WTC11 (cell line): ENCODE measurements around the gene TIMM10. TPM values are rescaled to one million over a fixed set of nuclear protein-coding genes. Genes with fewer than 3 reads are reported as not detected.

ENCODE experiments used
- ATAC-seq: fragments of 200-7000 bp; cut with Tn5 transposase; 2 replicates; pipeline ENCODE4 v1.10.0; 2021; ENCODE audit warnings: mild to moderate bottlenecking, moderate library complexity
- CTCF ChIA-PET: fragments of 300-600 bp; sonication (Branson Sonifier 250); formaldehyde crosslinking; loops from one replicate; lab custom pipeline; 2021; ENCODE audit warnings: antibody characterized with exemption; lab: Charles Lee
- POLR2A ChIA-PET: fragments of 350-600 bp; sonication (Branson Sonifier 250); formaldehyde crosslinking; loops from one replicate; lab custom pipeline; 2021; ENCODE audit warnings: antibody characterized with exemption; lab: Charles Lee
- DNase-seq: peaks from one replicate; pipeline ENCODE4 v3.0.0; 2021; ENCODE audit warnings: low spot score
- H3K27ac Mint-ChIP-seq: 2 replicates; pipeline ENCODE4 v1.8.0; 2021; ENCODE audit warnings: mixed read lengths
- H3K27me3 Mint-ChIP-seq: 2 replicates; pipeline ENCODE4 v1.8.0; 2021; ENCODE audit warnings: low read depth, mild to moderate bottlenecking, moderate library complexity, mixed read lengths
- H3K36me3 Mint-ChIP-seq: 2 replicates; pipeline ENCODE4 v1.8.0; 2021; ENCODE audit warnings: mixed read lengths
- H3K4me1 Mint-ChIP-seq: 2 replicates; pipeline ENCODE4 v1.8.0; 2022; ENCODE audit warnings: mixed read lengths
- H3K4me3 Mint-ChIP-seq: 2 replicates; pipeline ENCODE4 v1.8.0; 2021; ENCODE audit warnings: mild to moderate bottlenecking, moderate library complexity, mixed read lengths
- H3K9me3 Mint-ChIP-seq: 2 replicates; pipeline ENCODE4 v1.8.0; 2021; ENCODE audit warnings: mixed read lengths
- AFF4 ChIP-seq: sonication (generic); formaldehyde crosslinking; IDR thresholded peaks from 2 replicates; pipeline ENCODE4 v1.8.1; 2023; ENCODE audit warnings: mild to moderate bottlenecking, missing genetic modification reagents, borderline replicate concordance
- CDX4 ChIP-seq: fragments of 250-450 bp; sonication (Bioruptor Pico); IDR thresholded peaks from 2 replicates; pipeline ENCODE4 v1.9.0; 2021; ENCODE audit warnings: moderate library complexity, mild to moderate bottlenecking, inconsistent platforms, borderline replicate concordance
- CTCF ChIP-seq: fragments of 200-600 bp; IDR thresholded peaks from 2 replicates; pipeline ENCODE4 v1.8.0; 2022; ENCODE audit warnings: antibody characterized with exemption
- EMX1 ChIP-seq: fragments of 250-450 bp; sonication (Bioruptor Pico); IDR thresholded peaks from 2 replicates; pipeline ENCODE4 v1.8.0; 2021; ENCODE audit warnings: mild to moderate bottlenecking
- FOXP1 ChIP-seq: sonication (generic); formaldehyde crosslinking; IDR thresholded peaks from 2 replicates; pipeline ENCODE4 v1.8.0; 2022; ENCODE audit warnings: missing genetic modification reagents, mild to moderate bottlenecking, moderate library complexity, borderline replicate concordance
- GTF2I ChIP-seq: fragments of 250-450 bp; sonication (Bioruptor Pico); conservative IDR thresholded peaks from 2 replicates; pipeline ENCODE4 v1.4.0; 2021; ENCODE audit warnings: mild to moderate bottlenecking
- JAZF1 ChIP-seq: fragments of 250-450 bp; sonication (Bioruptor Pico); IDR thresholded peaks from 2 replicates; pipeline ENCODE4 v1.9.0; 2021; ENCODE audit warnings: moderate library complexity, mild to moderate bottlenecking, inconsistent platforms
- MAX ChIP-seq: sonication (generic); formaldehyde crosslinking; IDR thresholded peaks from 2 replicates; pipeline ENCODE4 v1.8.0; 2022; ENCODE audit warnings: mild to moderate bottlenecking, missing genetic modification reagents
- NFE2L1 ChIP-seq: sonication (generic); formaldehyde crosslinking; IDR thresholded peaks from 2 replicates; pipeline ENCODE4 v1.8.1; 2023; ENCODE audit warnings: missing genetic modification reagents
- OVOL2 ChIP-seq: fragments of 250-450 bp; sonication (Bioruptor Pico); IDR thresholded peaks from 2 replicates; pipeline ENCODE4 v1.9.0; 2021; ENCODE audit warnings: mild to moderate bottlenecking, borderline replicate concordance
- PRDM15 ChIP-seq: sonication (generic); formaldehyde crosslinking; IDR thresholded peaks from 2 replicates; pipeline ENCODE4 v1.8.0; 2022; ENCODE audit warnings: missing genetic modification reagents
- RORB ChIP-seq: fragments of 250-450 bp; sonication (Bioruptor Pico); IDR thresholded peaks from 2 replicates; pipeline ENCODE4 v1.9.0; 2021; ENCODE audit warnings: mild to moderate bottlenecking
- SP1 ChIP-seq: sonication (generic); formaldehyde crosslinking; conservative IDR thresholded peaks from 2 replicates; pipeline ENCODE4 v1.8.1; 2022; ENCODE audit warnings: missing genetic modification reagents
- ZNF138 ChIP-seq: sonication (generic); formaldehyde crosslinking; conservative IDR thresholded peaks from 2 replicates; pipeline ENCODE4 v1.8.1; 2022; ENCODE audit warnings: mild to moderate bottlenecking, moderate library complexity, missing genetic modification reagents
- ZNF263 ChIP-seq: sonication (generic); formaldehyde crosslinking; IDR thresholded peaks from 2 replicates; pipeline ENCODE4 v1.8.1; 2022; ENCODE audit warnings: low read depth, mild to moderate bottlenecking, moderate library complexity, missing genetic modification reagents
- ZNF317 ChIP-seq: sonication (generic); formaldehyde crosslinking; IDR thresholded peaks from 2 replicates; pipeline ENCODE4 v1.8.1; 2023; ENCODE audit warnings: low read depth, mild to moderate bottlenecking, moderate library complexity, missing genetic modification reagents, borderline replicate concordance
- ZSCAN18 ChIP-seq: fragments of 250-450 bp; sonication (Bioruptor Pico); IDR thresholded peaks from 2 replicates; pipeline ENCODE4 v2.1.2; 2022; ENCODE audit warnings: mild to moderate bottlenecking, moderate library complexity
- total RNA-seq: library from RNA; stranded (reverse); gene quantifications from 3 replicates; pipeline ENCODE4 v1.2.3, GENCODE V29; 2021

The TIMM10 gene
- total RNA-seq, 1 experiment from 2014 or later: 92.8 TPM

- POLR2A ChIA-PET: no interaction called here
- no peak overlapping the region for H3K4me3 Mint-ChIP-seq
- DNase-seq (no peak), ATAC-seq (no peak)
- no peak overlapping the region for H3K27ac Mint-ChIP-seq
- H3K4me1 Mint-ChIP-seq: peaks cover 20% of the 10 kb centered on the region
- no peaks in the 10 kb centered on the region for H3K9me3 Mint-ChIP-seq
- CTCF ChIA-PET: interaction anchor here (1.2 to 9.7 kb wide), 2 partner anchors 8 to 27 kb away, joined by 5 to 97 read pairs; no protein-coding TSS in a partner anchor
- H3K36me3 Mint-ChIP-seq: peaks cover 21% of the 10 kb centered on the region; the same call in 1 of the 2 replicates
- TF ChIP-seq CDX4 (no peak), NFE2L1 (no peak), FOXP1 (no peak), GTF2I (CRISPR knock-in tag) (no peak), OVOL2 (CRISPR knock-in tag) (no peak), JAZF1 (no peak), AFF4 (CRISPR knock-in tag) (no peak), ZNF263 (CRISPR knock-in tag) (no peak), ZNF317 (CRISPR knock-in tag) (no peak), SP1 (CRISPR knock-in tag) (no peak), MAX (CRISPR knock-in tag) (no peak), ZNF138 (CRISPR knock-in tag) (no peak), RORB (no peak), ZSCAN18 (no peak), PRDM15 (CRISPR knock-in tag) (no peak), CTCF (no peak), EMX1 (CRISPR knock-in tag) (no peak)
- peaks cover 33% of the 10 kb centered on the region for H3K27me3 Mint-ChIP-seq
These were observed 45.1 kb downstream of the TIMM10 start for GRCh38 chr11:57485217-57485990.
